ENCODE results near the gene DNAH6.

GRCh38 chr2:84702941-84703340 lies 186.6 kb downstream of the DNAH6 start:
- TF ChIP-seq, protein P1, sequence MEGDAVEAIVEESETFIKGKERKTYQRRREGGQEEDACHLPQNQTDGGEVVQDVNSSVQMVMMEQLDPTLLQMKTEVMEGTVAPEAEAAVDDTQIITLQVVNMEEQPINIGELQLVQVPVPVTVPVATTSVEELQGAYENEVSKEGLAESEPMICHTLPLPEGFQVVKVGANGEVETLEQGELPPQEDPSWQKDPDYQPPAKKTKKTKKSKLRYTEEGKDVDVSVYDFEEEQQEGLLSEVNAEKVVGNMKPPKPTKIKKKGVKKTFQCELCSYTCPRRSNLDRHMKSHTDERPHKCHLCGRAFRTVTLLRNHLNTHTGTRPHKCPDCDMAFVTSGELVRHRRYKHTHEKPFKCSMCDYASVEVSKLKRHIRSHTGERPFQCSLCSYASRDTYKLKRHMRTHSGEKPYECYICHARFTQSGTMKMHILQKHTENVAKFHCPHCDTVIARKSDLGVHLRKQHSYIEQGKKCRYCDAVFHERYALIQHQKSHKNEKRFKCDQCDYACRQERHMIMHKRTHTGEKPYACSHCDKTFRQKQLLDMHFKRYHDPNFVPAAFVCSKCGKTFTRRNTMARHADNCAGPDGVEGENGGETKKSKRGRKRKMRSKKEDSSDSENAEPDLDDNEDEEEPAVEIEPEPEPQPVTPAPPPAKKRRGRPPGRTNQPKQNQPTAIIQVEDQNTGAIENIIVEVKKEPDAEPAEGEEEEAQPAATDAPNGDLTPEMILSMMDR (IDR thresholded peaks at IDR 0.05), result no peak
- no peak for TF ChIP-seq POLR2AphosphoS5 (IDR thresholded peaks at IDR 0.05)
- no peak for TF ChIP-seq EP300 (IDR thresholded peaks at IDR 0.05; ENCODE audit: low read depth)
- no peak for TF ChIP-seq POLR2A (IDR thresholded peaks at IDR 0.05)

Measured in transverse colon (tissue), 4 donors.